NT2/D1 (cell line): ENCODE measurements around the gene PCP4L1.

ENCODE experiments used
- DNase-seq: peaks from one replicate; pipeline ENCODE4 v3.0.0-alpha.2; 2011; ENCODE audit warnings: low read depth, low spot score
- H3K27me3 ChIP-seq: 2 replicates; pipeline ENCODE4 v1.6.0; 2011; ENCODE audit warnings: mild to moderate bottlenecking; ENCODE audit not compliant: insufficient read length, insufficient read depth
- H3K36me3 ChIP-seq: 2 replicates; pipeline ENCODE4 v1.6.1; 2011; ENCODE audit warnings: mild to moderate bottlenecking, low read length, mixed read lengths; ENCODE audit not compliant: insufficient read depth, insufficient read length
- H3K4me1 ChIP-seq: 2 replicates; pipeline ENCODE4 v1.5.1; 2011; ENCODE audit not compliant: insufficient read depth, insufficient read length
- H3K4me3 ChIP-seq: 2 replicates; pipeline ENCODE4 v1.5.1; 2011; ENCODE audit warnings: low read depth; ENCODE audit not compliant: insufficient read length
- H3K9ac ChIP-seq: 2 replicates; pipeline ENCODE4 v1.6.0; 2011; ENCODE audit warnings: low read depth; ENCODE audit not compliant: insufficient read length
- H3K9me3 ChIP-seq: 2 replicates; pipeline ENCODE4 v1.5.1; 2011; ENCODE audit warnings: mild to moderate bottlenecking, low read length; ENCODE audit not compliant: insufficient read depth
- SUZ12 ChIP-seq: IDR thresholded peaks from 2 replicates; pipeline ENCODE4 v1.6.1; 2011; ENCODE audit not compliant: insufficient read length, insufficient read depth; ENCODE audit errors: extremely low read depth
- YY1 ChIP-seq: IDR thresholded peaks from 2 replicates; pipeline ENCODE4 v1.6.1; 2011; ENCODE audit not compliant: insufficient read length, insufficient read depth
- ZNF274 ChIP-seq: IDR thresholded peaks from 2 replicates; pipeline ENCODE4 v1.6.1; 2011; ENCODE audit warnings: mild to moderate bottlenecking, low read depth, low read length

The PCP4L1 gene

GRCh38 chr1:161261261-161262235 is 3.0 kb downstream of the PCP4L1 start:
- H3K9ac ChIP-seq: no peak overlapping the region
- H3K4me3 ChIP-seq: no peak overlapping the region

GRCh38 chr1:161265305-161265704 is 6.8 kb downstream of the PCP4L1 start:
- no peak overlapping the region for H3K4me3 ChIP-seq
- peaks cover 2% of the 10 kb centered on the region for H3K4me1 ChIP-seq
- TF ChIP-seq SUZ12 (no peak), ZNF274 (no peak), YY1 (no peak)
- H3K9me3 ChIP-seq: no peaks in the 10 kb centered on the region
- no peaks in the 10 kb centered on the region for H3K36me3 ChIP-seq
- no peak for DNase-seq
- peaks cover 4% of the 10 kb centered on the region for H3K27me3 ChIP-seq
- no peak overlapping the region for H3K9ac ChIP-seq

More at GRCh38 chr1:161261261-161262235, 3.0 kb downstream of the PCP4L1 start:
- DNase-seq: no peak
- no peaks in the 10 kb centered on the region for H3K36me3 ChIP-seq
- TF ChIP-seq ZNF274 (no peak), YY1 (no peak), SUZ12 (no peak)
- H3K4me1 ChIP-seq: no peaks in the 10 kb centered on the region
- H3K9me3 ChIP-seq: peaks cover 16% of the 10 kb centered on the region
- H3K27me3 ChIP-seq: peaks cover 32% of the 10 kb centered on the region

- no peak overlapping the region for H3K4me3 ChIP-seq
- DNase-seq: no peak
- no peaks in the 10 kb centered on the region for H3K9me3 ChIP-seq
- TF ChIP-seq YY1 (no peak), ZNF274 (no peak), SUZ12 (no peak)
- no peak overlapping the region for H3K9ac ChIP-seq
- H3K4me1 ChIP-seq: peaks cover 2% of the 10 kb centered on the region
- H3K27me3 ChIP-seq: no peaks in the 10 kb centered on the region
- H3K36me3 ChIP-seq: no peaks in the 10 kb centered on the region
These were observed 7.7 kb downstream of the PCP4L1 start for GRCh38 chr1:161266202-161266601.

- H3K9me3 ChIP-seq: no peaks in the 10 kb centered on the region
- H3K9ac ChIP-seq: no peak overlapping the region
- no peak overlapping the region for H3K4me3 ChIP-seq
- no peaks in the 10 kb centered on the region for H3K36me3 ChIP-seq
- peaks cover 2% of the 10 kb centered on the region for H3K4me1 ChIP-seq
- no peak for DNase-seq
- no peaks in the 10 kb centered on the region for H3K27me3 ChIP-seq
- TF ChIP-seq ZNF274 (no peak), YY1 (no peak), SUZ12 (no peak)
These were observed 8.3 kb downstream of the PCP4L1 start for GRCh38 chr1:161266836-161267235.

- no peak for DNase-seq
- Histone ChIP-seq H3K36me3 (no peaks in the 10 kb centered on the region), H3K9me3 (no peaks in the 10 kb centered on the region), H3K27me3 (no peaks in the 10 kb centered on the region), H3K9ac (no peak overlapping the region), H3K4me1 (peaks cover 2% of the 10 kb centered on the region), H3K4me3 (no peak overlapping the region)
- no peak for TF ChIP-seq ZNF274
- no peak for TF ChIP-seq YY1
- TF ChIP-seq SUZ12: no peak
These were observed 8.8 kb downstream of the PCP4L1 start for GRCh38 chr1:161267321-161267720.

- no peak for DNase-seq
- Histone ChIP-seq H3K27me3 (no peaks in the 10 kb centered on the region), H3K36me3 (no peaks in the 10 kb centered on the region), H3K9ac (no peak overlapping the region), H3K4me1 (peaks cover 3% of the 10 kb centered on the region), H3K4me3 (no peak overlapping the region), H3K9me3 (no peaks in the 10 kb centered on the region)
- TF ChIP-seq YY1: no peak
- TF ChIP-seq ZNF274: no peak
- TF ChIP-seq SUZ12: no peak
These were observed 14.9 kb downstream of the PCP4L1 start for GRCh38 chr1:161273402-161273801.

- H3K9me3 ChIP-seq: no peaks in the 10 kb centered on the region
- no peak for TF ChIP-seq SUZ12
- TF ChIP-seq ZNF274: no peak
- TF ChIP-seq YY1: no peak
- no peak overlapping the region for H3K9ac ChIP-seq
- H3K4me1 ChIP-seq: peaks cover 3% of the 10 kb centered on the region
- no peaks in the 10 kb centered on the region for H3K27me3 ChIP-seq
- H3K36me3 ChIP-seq: no peaks in the 10 kb centered on the region
- no peak overlapping the region for H3K4me3 ChIP-seq
- DNase-seq: no peak
These were observed 16.3 kb downstream of the PCP4L1 start for GRCh38 chr1:161274874-161275273.
